IMR-90 (cell line): Measurements from ENCODE around the gene DCANP1. TPM values are rescaled to one million over a fixed set of nuclear protein-coding genes. Genes with fewer than 3 reads are reported as not detected.

Experiments used
- ATAC-seq: fragments of 200-7000 bp; cut with Tn5 transposase; 2 replicates; pipeline ENCODE4 v1.9.1; 2020; ENCODE audit warnings: low read depth, mild to moderate bottlenecking, moderate library complexity
- BruUV-seq: library from RNA; stranded (reverse); fragments of 400-500 nt; replicated peaks from 2 replicates; lab custom pipeline; 2021; lab: Mats Ljungman, UMichigan
- CTCF ChIA-PET: fragments of 300-600 bp; formaldehyde crosslinking; extraction: SDS; loops from one replicate; lab custom pipeline; 2021; ENCODE audit warnings: antibody characterized with exemption; lab: Yijun Ruan, JAX
- POLR2A ChIA-PET: fragments of 300-600 bp; sonication (Branson Sonifier 250); formaldehyde crosslinking; loops from one replicate; lab custom pipeline; 2022; ENCODE audit warnings: antibody characterized with exemption; ENCODE audit not compliant: unreplicated experiment; lab: Charles Lee
- DNase-seq: peaks from one replicate; pipeline ENCODE4 v3.0.0; 2013
- H2AFZ ChIP-seq: replicated peaks from 2 replicates; pipeline ENCODE3; 2013; ENCODE audit warnings: low read length, mild to moderate bottlenecking; ENCODE audit not compliant: poor library complexity
- H2AK5ac ChIP-seq: 2 replicates; pipeline ENCODE4 v1.6.1; 2013; ENCODE audit warnings: low read depth, low read length, inconsistent platforms
- H2AK9ac ChIP-seq: replicated peaks from 2 replicates; pipeline ENCODE3; 2013; ENCODE audit warnings: mild to moderate bottlenecking, low read depth, low read length, moderate library complexity; ENCODE audit not compliant: poor library complexity
- H2BK120ac ChIP-seq: 2 replicates; pipeline ENCODE4 v1.6.1; 2013; ENCODE audit warnings: low read depth, low read length, inconsistent platforms
- H2BK15ac ChIP-seq: 3 replicates; pipeline ENCODE4 v1.6.1; 2013; ENCODE audit warnings: low read depth, low read length, inconsistent platforms
- H2BK20ac ChIP-seq: 2 replicates; pipeline ENCODE4 v1.6.1; 2013; ENCODE audit warnings: low read depth, mild to moderate bottlenecking, inconsistent platforms, low read length, moderate library complexity
- H2BK5ac ChIP-seq: 2 replicates; pipeline ENCODE4 v1.6.1; 2013; ENCODE audit warnings: mild to moderate bottlenecking, low read depth, low read length, inconsistent platforms; ENCODE audit not compliant: poor library complexity, severe bottlenecking
- H3K14ac ChIP-seq: replicated peaks from 2 replicates; pipeline ENCODE4 v1.6.1; 2013; ENCODE audit warnings: low read depth, low read length, inconsistent platforms
- H3K18ac ChIP-seq: 2 replicates; pipeline ENCODE4 v1.6.1; 2013; ENCODE audit warnings: low read depth, low read length, control low read depth
- H3K23ac ChIP-seq: 2 replicates; pipeline ENCODE4 v1.6.1; 2013; ENCODE audit warnings: low read depth, low read length, inconsistent platforms
- H3K27ac ChIP-seq: 2 replicates; pipeline ENCODE4 v1.5.1; 2013; ENCODE audit warnings: mild to moderate bottlenecking, control low read depth, low read length; ENCODE audit not compliant: insufficient read depth
- H3K27me3 ChIP-seq: 2 replicates; pipeline ENCODE4 v1.6.1; 2013; ENCODE audit warnings: low read length; ENCODE audit not compliant: control insufficient read depth, insufficient read depth
- H3K36me3 ChIP-seq: 2 replicates; pipeline ENCODE4 v1.6.1; 2013; ENCODE audit warnings: low read length, mixed read lengths; ENCODE audit not compliant: control insufficient read depth, insufficient read depth
- H3K4ac ChIP-seq: 2 replicates; pipeline ENCODE4 v1.6.1; 2013; ENCODE audit warnings: low read depth, low read length, inconsistent platforms
- H3K4me1 ChIP-seq: 2 replicates; pipeline ENCODE4 v1.6.1; 2013; ENCODE audit warnings: low read length, mixed read lengths; ENCODE audit not compliant: control insufficient read depth, insufficient read depth
- H3K4me2 ChIP-seq: 2 replicates; pipeline ENCODE4 v1.6.1; 2013; ENCODE audit warnings: low read depth, mild to moderate bottlenecking, control low read depth, low read length, moderate library complexity
- H3K4me3 ChIP-seq: 2 replicates; pipeline ENCODE4 v1.5.1; 2013; ENCODE audit warnings: low read depth, mild to moderate bottlenecking, control low read depth, low read length, moderate library complexity; ENCODE audit not compliant: insufficient read depth
- H3K56ac ChIP-seq: 2 replicates; pipeline ENCODE4 v1.6.1; 2013; ENCODE audit warnings: low read length, inconsistent platforms; ENCODE audit not compliant: insufficient read depth; ENCODE audit errors: extremely low read depth
- H3K79me1 ChIP-seq, 2 experiments: 2 replicates each; pipeline ENCODE4 v1.6.1; 2013; ENCODE audit warnings: low read length in 2 of 2, inconsistent platforms in 1 of 2, low read depth in 1 of 2
- H3K9ac ChIP-seq: 2 replicates; pipeline ENCODE4 v1.6.1; 2013; ENCODE audit warnings: low read depth, low read length, control low read depth
- H3K9me1 ChIP-seq: 2 replicates; pipeline ENCODE4 v1.6.1; 2013; ENCODE audit warnings: low read length, inconsistent platforms; ENCODE audit not compliant: insufficient read depth
- H3K9me3 ChIP-seq: 2 replicates; pipeline ENCODE4 v1.6.1; 2013; ENCODE audit warnings: low read length; ENCODE audit not compliant: control insufficient read depth, insufficient read depth
- H4K20me1 ChIP-seq: 2 replicates; pipeline ENCODE4 v1.6.1; 2013; ENCODE audit warnings: low read length, inconsistent platforms; ENCODE audit not compliant: insufficient read depth
- H4K5ac ChIP-seq: 2 replicates; pipeline ENCODE4 v1.6.1; 2013; ENCODE audit warnings: mild to moderate bottlenecking, low read depth, low read length, control low read depth
- H4K8ac ChIP-seq, 2 experiments: 2 replicates each; pipeline ENCODE4 v1.6.1; 2013; ENCODE audit warnings: low read depth in 2 of 2, low read length in 2 of 2, control low read depth in 1 of 2, inconsistent platforms in 1 of 2
- H4K91ac ChIP-seq: 2 replicates; pipeline ENCODE4 v1.6.1; 2013; ENCODE audit warnings: low read depth, low read length, inconsistent platforms; ENCODE audit not compliant: insufficient read depth
- BHLHE40 ChIP-seq: fragments of 150-350 bp; IDR thresholded peaks from 2 replicates; pipeline ENCODE4 v1.6.1; 2016; ENCODE audit warnings: mild to moderate bottlenecking, low read depth, low read length
- CEBPB ChIP-seq: IDR thresholded peaks from 2 replicates; pipeline ENCODE4 v1.6.1; 2012; ENCODE audit warnings: low read depth, low read length, improper control_type of control experiment
- CHD1 ChIP-seq: IDR thresholded peaks from 2 replicates; pipeline ENCODE4 v1.6.1; 2012; ENCODE audit warnings: low read depth, low read length, improper control_type of control experiment
- CTCF ChIP-seq: conservative IDR thresholded peaks from 2 replicates; pipeline ENCODE4 v1.5.1; 2012; ENCODE audit warnings: mild to moderate bottlenecking, low read depth, low read length, improper control_type of control experiment
- ELK1 ChIP-seq: fragments of 150-350 bp; IDR thresholded peaks from 2 replicates; pipeline ENCODE4 v1.6.1; 2016; ENCODE audit warnings: low read depth, mild to moderate bottlenecking, low read length, moderate library complexity, borderline replicate concordance
- FOS ChIP-seq: fragments of 150-350 bp; IDR thresholded peaks from 2 replicates; pipeline ENCODE4 v1.6.1; 2016; ENCODE audit warnings: low read depth, low read length
- MAFK ChIP-seq: IDR thresholded peaks from 2 replicates; pipeline ENCODE4 v1.6.1; 2012; ENCODE audit warnings: low read depth, low read length, improper control_type of control experiment
- MAZ ChIP-seq: IDR thresholded peaks from 2 replicates; pipeline ENCODE4 v1.6.1; 2012; ENCODE audit warnings: low read depth, mild to moderate bottlenecking, low read length, improper control_type of control experiment, moderate library complexity, borderline replicate concordance
- NFE2L2 ChIP-seq: fragments of 150-350 bp; IDR thresholded peaks from 2 replicates; pipeline ENCODE4 v1.6.1; 2016; ENCODE audit warnings: low read depth, mild to moderate bottlenecking, low read length
- POLR2A ChIP-seq: IDR thresholded peaks from 2 replicates; pipeline ENCODE4 v1.6.1; 2012; ENCODE audit warnings: mild to moderate bottlenecking, low read depth, low read length
- RCOR1 ChIP-seq: IDR thresholded peaks from 2 replicates; pipeline ENCODE4 v1.6.1; 2012; ENCODE audit warnings: mild to moderate bottlenecking, low read length, improper control_type of control experiment; ENCODE audit not compliant: insufficient replicate concordance
- RFX5 ChIP-seq: IDR thresholded peaks from 2 replicates; pipeline ENCODE4 v1.8.0; 2012; ENCODE audit warnings: low read depth, mild to moderate bottlenecking, low read length, moderate library complexity
- SMC3 ChIP-seq: fragments of 150-350 bp; IDR thresholded peaks from 2 replicates; pipeline ENCODE4 v1.6.1; 2016; ENCODE audit warnings: low read depth, mild to moderate bottlenecking, antibody characterized with exemption, low read length, moderate library complexity
- USF2 ChIP-seq: fragments of 150-350 bp; IDR thresholded peaks from 2 replicates; pipeline ENCODE4 v1.6.1; 2017; ENCODE audit warnings: mild to moderate bottlenecking, antibody characterized with exemption, low read length, low read depth
- WGBS, 2 experiments: methylation state at CpG; one replicate each; pipeline versions ENCODE4 v1.1.5 to v1.1.7; 2013; ENCODE audit warnings: missing lambda C conversion rate in 2 of 2; ENCODE audit not compliant: insufficient read length in 1 of 2; ENCODE audit errors: extremely low coverage in 2 of 2; 5-methylcytosine and 5-hydroxymethylcytosine counted together
- dilution Hi-C: fragments of 300-500 bp; cut with HindIII; formaldehyde crosslinking; loops from one replicate; pipeline ENCODE4 v1.14.3; 2018; ENCODE audit warnings: low sequenced_read_pairs; ENCODE audit not compliant: unreplicated experiment
- in situ Hi-C: fragments of 300-500 bp; cut with MboI; formaldehyde crosslinking; loops from 3 replicates; pipeline ENCODE4 v1.14.3; 2019; ENCODE audit warnings: low sequenced_read_pairs, inconsistent platforms, mixed read lengths
- intact Hi-C: fragments of 100-400 bp; cut with micrococcal nuclease; formaldehyde crosslinking; loops from 2 replicates; pipeline ENCODE4 v1.10.0; 2022
- polyA plus RNA-seq, 3 experiments: library from polyadenylated mRNA; depleted of rRNA; stranded (reverse); fragments of >200 nt; gene quantifications; 2 replicates each; pipeline ENCODE4 v1.2.3, GENCODE V29; 2012; ENCODE audit warnings: low replicate concordance in 1 of 3
- total RNA-seq: library from RNA; depleted of rRNA; stranded (reverse); fragments of >200 nt; gene quantifications from 2 replicates; pipeline ENCODE4 v1.2.3, GENCODE V29; 2012

The DCANP1 gene
- total and polyA plus RNA-seq, 2 of the 4 experiments (the other 2 are of a cell fraction): not detected

- CTCF ChIA-PET: no interaction called here
- 33% methylated on average over 1 of the region's 6 CpGs; no CpG with 5 or more reads in 1 of the 2 experiments for WGBS, 2 experiments
- no peak overlapping the region for H3K27ac ChIP-seq
- no peak overlapping the region for H3K56ac ChIP-seq
- H4K5ac ChIP-seq: no peak overlapping the region
- no peaks in the 10 kb centered on the region for H3K36me3 ChIP-seq
- BruUV-seq: no TSS peak
- no peak overlapping the region for H3K18ac ChIP-seq
- dilution Hi-C loops: no loop called here
- no peak overlapping the region for H3K4ac ChIP-seq
- H2BK5ac ChIP-seq: no peak overlapping the region
- no peak overlapping the region; the same call in 1 of the 2 replicates for H4K91ac ChIP-seq
- peaks cover 3% of the 10 kb centered on the region for H3K4me1 ChIP-seq
- H2AK5ac ChIP-seq: no peak overlapping the region
- H2AFZ ChIP-seq: no peak overlapping the region
- H2BK20ac ChIP-seq: no peak overlapping the region
- no peak overlapping the region for H3K14ac ChIP-seq
- H2AK9ac ChIP-seq: no peak overlapping the region
- in situ Hi-C loops: no loop called here
- DNase-seq (no peak), ATAC-seq (no peak; the same call in 1 of the 2 replicates)
- no peaks in the 10 kb centered on the region for H4K20me1 ChIP-seq
- H2BK120ac ChIP-seq: no peak overlapping the region
- no peak overlapping the region for H4K8ac ChIP-seq
- H3K9ac ChIP-seq: no peak overlapping the region
- no peak overlapping the region for H3K4me3 ChIP-seq
- intact Hi-C loops: no loop called here
- no peaks in the 10 kb centered on the region for H3K79me1 ChIP-seq
- peaks cover 3% of the 10 kb centered on the region for H3K9me1 ChIP-seq
- H3K27me3 ChIP-seq: peaks cover 10% of the 10 kb centered on the region
- no peaks in the 10 kb centered on the region; the same call in 1 of the 2 replicates for H3K9me3 ChIP-seq
- H2BK15ac ChIP-seq: no peak overlapping the region
- POLR2A ChIA-PET: no interaction called here
- no peak for TF ChIP-seq BHLHE40
- no peak for TF ChIP-seq MAZ
- no peak for TF ChIP-seq ELK1
- no peak for TF ChIP-seq RFX5
- TF ChIP-seq NFE2L2: no peak
- no peak for TF ChIP-seq RCOR1
- TF ChIP-seq CTCF: no peak
- TF ChIP-seq FOS: no peak
- TF ChIP-seq MAFK: no peak
- TF ChIP-seq SMC3: no peak
- no peak for TF ChIP-seq CHD1
- TF ChIP-seq USF2: no peak
- no peak for TF ChIP-seq CEBPB
- TF ChIP-seq POLR2A: no peak
- no peak overlapping the region for H3K4me2 ChIP-seq
- H3K23ac ChIP-seq: no peak overlapping the region
Measured at GRCh38 chr5:135443161-135443960, 3.8 kb downstream of the DCANP1 start.
